ENCODE results near the gene CAPN11. TPM values are rescaled to one million over a fixed set of nuclear protein-coding genes. Genes with fewer than 3 reads are reported as not detected.

Gene CAPN11
- total and polyA plus RNA-seq, 9 of the 15 experiments (the other 6 are each of a cell fraction or from before 2014, with no cell fraction given), result 0.03 to 0.61 (median 0.17) TPM; not detected in 1

GRCh38 chr6:44219053-44219814, 60.6 kb downstream of the CAPN11 start (continued):
- TF ChIP-seq RBBP5 (IDR thresholded peaks at IDR 0.05; ENCODE audit: borderline replicate concordance, insufficient read depth, low read length, poor library complexity, severe bottlenecking) (peak; percentile 74), HNRNPH1 (optimal IDR thresholded peaks at IDR 0.05; ENCODE audit: low read depth, low read length) (no peak), PHF20 (IDR thresholded peaks at IDR 0.05; ENCODE audit: partially characterized antibody) (peak; percentile 67), ZNF644 (tag; IDR thresholded peaks at IDR 0.05; ENCODE audit: low read depth) (no peak), HNRNPLL (IDR thresholded peaks at IDR 0.05; ENCODE audit: low read depth, low read length, poor library complexity, severe bottlenecking) (peak; percentile 45), SUPT5H (IDR thresholded peaks at IDR 0.05) (peak; percentile 75), SOX6 (IDR thresholded peaks at IDR 0.05) (peak; percentile 31; the same call in 1 of the 2 replicates), ZFP30 (CRISPR knock-in tag; IDR thresholded peaks at IDR 0.05; ENCODE audit: borderline replicate concordance) (no peak), ZNF12 (CRISPR knock-in tag; IDR thresholded peaks at IDR 0.05) (0 out of 2 replicates have a peak, but pooled peaks have one; percentile 61), SP1 (CRISPR knock-in tag; IDR thresholded peaks at IDR 0.05) (peak; percentile 79), ZNF146 (CRISPR knock-in tag; IDR thresholded peaks at IDR 0.05; ENCODE audit: unreplicated experiment) (peak; percentile 9), ARID2 (IDR thresholded peaks at IDR 0.05) (no peak), NKRF (IDR thresholded peaks at IDR 0.05; ENCODE audit: borderline replicate concordance) (peak; percentile 25; the same call in 1 of the 2 replicates), MYC (IDR thresholded peaks at IDR 0.05; ENCODE audit: low read depth, low read length) (peak; percentile 51), MYC (CRISPR knock-in tag; IDR thresholded peaks at IDR 0.05; ENCODE audit: borderline replicate concordance, low read depth) (peak; percentile 62; the same call in 1 of the 2 replicates), RBM34 (IDR thresholded peaks at IDR 0.05; ENCODE audit: borderline replicate concordance, insufficient read depth, low read length) (0 out of 2 replicates have a peak, but pooled peaks have one; percentile 76), KDM4B (IDR thresholded peaks at IDR 0.05; ENCODE audit: borderline replicate concordance in 2 of 2, low read depth in 1 of 2) (peak in 1 of 2 experiments; percentile 43; a peak in 1 of 4 replicates), ZNF707 (CRISPR knock-in tag; conservative IDR thresholded peaks at IDR 0.05) (no peak), LEF1 (IDR thresholded peaks at IDR 0.05) (peak; percentile 66; the same call in 1 of the 2 replicates), HDAC1 (IDR thresholded peaks at IDR 0.05) (peak in 1 of 2 experiments; percentile 61; a peak in 2 of 4 replicates), CCNT2 (IDR thresholded peaks at IDR 0.05; ENCODE audit: borderline replicate concordance, extremely low read depth, insufficient read length, low read depth, low read length) (peak; percentile 91)
- TF ChIP-seq, protein P1, sequence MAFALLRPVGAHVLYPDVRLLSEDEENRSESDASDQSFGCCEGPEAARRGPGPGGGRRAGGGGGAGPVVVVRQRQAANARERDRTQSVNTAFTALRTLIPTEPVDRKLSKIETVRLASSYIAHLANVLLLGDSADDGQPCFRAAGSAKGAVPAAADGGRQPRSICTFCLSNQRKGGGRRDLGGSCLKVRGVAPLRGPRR (CRISPR knock-in tag; IDR thresholded peaks at IDR 0.05), result 0 out of 2 replicates have a peak, but pooled peaks have one; percentile 3
- TF ChIP-seq, protein P2, sequence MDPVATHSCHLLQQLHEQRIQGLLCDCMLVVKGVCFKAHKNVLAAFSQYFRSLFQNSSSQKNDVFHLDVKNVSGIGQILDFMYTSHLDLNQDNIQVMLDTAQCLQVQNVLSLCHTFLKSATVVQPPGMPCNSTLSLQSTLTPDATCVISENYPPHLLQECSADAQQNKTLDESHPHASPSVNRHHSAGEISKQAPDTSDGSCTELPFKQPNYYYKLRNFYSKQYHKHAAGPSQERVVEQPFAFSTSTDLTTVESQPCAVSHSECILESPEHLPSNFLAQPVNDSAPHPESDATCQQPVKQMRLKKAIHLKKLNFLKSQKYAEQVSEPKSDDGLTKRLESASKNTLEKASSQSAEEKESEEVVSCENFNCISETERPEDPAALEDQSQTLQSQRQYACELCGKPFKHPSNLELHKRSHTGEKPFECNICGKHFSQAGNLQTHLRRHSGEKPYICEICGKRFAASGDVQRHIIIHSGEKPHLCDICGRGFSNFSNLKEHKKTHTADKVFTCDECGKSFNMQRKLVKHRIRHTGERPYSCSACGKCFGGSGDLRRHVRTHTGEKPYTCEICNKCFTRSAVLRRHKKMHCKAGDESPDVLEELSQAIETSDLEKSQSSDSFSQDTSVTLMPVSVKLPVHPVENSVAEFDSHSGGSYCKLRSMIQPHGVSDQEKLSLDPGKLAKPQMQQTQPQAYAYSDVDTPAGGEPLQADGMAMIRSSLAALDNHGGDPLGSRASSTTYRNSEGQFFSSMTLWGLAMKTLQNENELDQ (CRISPR knock-in tag; IDR thresholded peaks at IDR 0.05; ENCODE audit: borderline replicate concordance), result no peak

All from K562 (cell line).